ENCODE data around the gene HCST. TPM values are rescaled to one million over a fixed set of nuclear protein-coding genes. Genes with fewer than 3 reads are reported as not detected.

The HCST gene
- total RNA-seq, 1 donor from 2014 or later, result not detected

GRCh38 chr19:35911790-35912189 is 9.5 kb downstream of the HCST start:
- no peak overlapping the region for H3K4me3 ChIP-seq (ENCODE audit: low read depth, low read length)
- DNase-seq (ENCODE audit: low read depth), result peak; percentile 69
- TF ChIP-seq, protein P1, sequence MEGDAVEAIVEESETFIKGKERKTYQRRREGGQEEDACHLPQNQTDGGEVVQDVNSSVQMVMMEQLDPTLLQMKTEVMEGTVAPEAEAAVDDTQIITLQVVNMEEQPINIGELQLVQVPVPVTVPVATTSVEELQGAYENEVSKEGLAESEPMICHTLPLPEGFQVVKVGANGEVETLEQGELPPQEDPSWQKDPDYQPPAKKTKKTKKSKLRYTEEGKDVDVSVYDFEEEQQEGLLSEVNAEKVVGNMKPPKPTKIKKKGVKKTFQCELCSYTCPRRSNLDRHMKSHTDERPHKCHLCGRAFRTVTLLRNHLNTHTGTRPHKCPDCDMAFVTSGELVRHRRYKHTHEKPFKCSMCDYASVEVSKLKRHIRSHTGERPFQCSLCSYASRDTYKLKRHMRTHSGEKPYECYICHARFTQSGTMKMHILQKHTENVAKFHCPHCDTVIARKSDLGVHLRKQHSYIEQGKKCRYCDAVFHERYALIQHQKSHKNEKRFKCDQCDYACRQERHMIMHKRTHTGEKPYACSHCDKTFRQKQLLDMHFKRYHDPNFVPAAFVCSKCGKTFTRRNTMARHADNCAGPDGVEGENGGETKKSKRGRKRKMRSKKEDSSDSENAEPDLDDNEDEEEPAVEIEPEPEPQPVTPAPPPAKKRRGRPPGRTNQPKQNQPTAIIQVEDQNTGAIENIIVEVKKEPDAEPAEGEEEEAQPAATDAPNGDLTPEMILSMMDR (conservative IDR thresholded peaks at IDR 0.05; ENCODE audit: low read depth, low read length), result no peak

DNA sequence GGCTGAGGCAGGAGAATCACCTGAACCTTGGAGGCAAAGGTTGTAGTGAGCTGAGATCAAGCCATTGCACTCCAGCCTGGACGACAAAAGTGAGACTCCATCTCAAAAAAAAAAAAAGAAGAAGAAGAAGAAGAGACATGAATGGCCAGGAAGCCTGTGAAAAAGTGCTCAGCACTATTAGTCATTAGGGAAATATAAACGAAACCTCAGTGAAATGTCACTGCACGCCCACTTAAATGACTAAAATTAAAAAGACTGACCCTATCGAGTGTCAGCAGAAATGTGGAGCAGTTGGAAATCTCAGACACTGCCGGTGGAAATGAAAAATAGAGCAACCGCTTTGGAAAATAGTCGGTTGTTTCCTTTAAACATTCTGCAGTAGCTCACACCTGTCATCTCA is 11.3 kb downstream of the HCST start:
- TF ChIP-seq, protein P1 (conservative IDR thresholded peaks at IDR 0.05; ENCODE audit: low read depth, low read length), result no peak
- no peak for DNase-seq (ENCODE audit: low read depth)
- H3K4me3 ChIP-seq (ENCODE audit: low read depth, low read length), result no peak overlapping the region

GRCh38 chr19:35915443-35915842 is 13.1 kb downstream of the HCST start:
- DNase-seq (ENCODE audit: low read depth), result no peak
- TF ChIP-seq, protein P1 (conservative IDR thresholded peaks at IDR 0.05; ENCODE audit: low read depth, low read length), result no peak

GRCh38 chr19:35919306-35919705 is 17.0 kb downstream of the HCST start:
- TF ChIP-seq, protein P1 (conservative IDR thresholded peaks at IDR 0.05; ENCODE audit: low read depth, low read length), result no peak
- H3K4me3 ChIP-seq (ENCODE audit: low read depth, low read length), result no peak overlapping the region
- no peak for DNase-seq (ENCODE audit: low read depth)

More at GRCh38 chr19:35915443-35915842, 13.1 kb downstream of the HCST start:
- H3K4me3 ChIP-seq (ENCODE audit: low read depth, low read length), result no peak overlapping the region

DNA sequence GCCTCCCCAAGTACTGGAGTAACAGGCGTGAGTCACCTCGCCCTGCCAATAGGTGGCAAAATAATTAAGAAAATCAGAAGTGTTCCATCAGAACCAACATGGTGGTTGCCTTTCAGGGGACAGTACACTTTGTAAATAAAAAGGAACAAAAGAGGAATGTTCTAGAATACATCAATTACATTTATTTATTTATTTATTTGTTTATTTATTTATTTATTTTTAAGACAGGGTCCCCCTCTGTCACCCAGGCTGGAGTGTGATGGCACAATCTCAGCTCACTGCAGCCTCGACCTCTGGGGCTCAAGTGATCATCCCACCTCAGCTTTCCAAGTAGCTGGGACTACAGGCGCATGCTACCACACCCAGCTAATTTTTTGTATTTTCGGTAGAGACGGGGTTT is 18.7 kb downstream of the HCST start:
- no peak overlapping the region for H3K4me3 ChIP-seq (ENCODE audit: low read depth, low read length)
- TF ChIP-seq, protein P1 (conservative IDR thresholded peaks at IDR 0.05; ENCODE audit: low read depth, low read length), result no peak
- DNase-seq (ENCODE audit: low read depth), result no peak

GRCh38 chr19:35925501-35925900 is 23.2 kb downstream of the HCST start:
- TF ChIP-seq, protein P1 (conservative IDR thresholded peaks at IDR 0.05; ENCODE audit: low read depth, low read length), result no peak
- DNase-seq (ENCODE audit: low read depth), result no peak
- no peak overlapping the region for H3K4me3 ChIP-seq (ENCODE audit: low read depth, low read length)

- H3K4me3 ChIP-seq (ENCODE audit: low read depth, low read length), result no peak overlapping the region
- no peak for DNase-seq (ENCODE audit: low read depth)
- TF ChIP-seq, protein P1 (conservative IDR thresholded peaks at IDR 0.05; ENCODE audit: low read depth, low read length), result no peak
Observed at GRCh38 chr19:35928507-35928906, 26.2 kb downstream of the HCST start.
